T-helper 17 cell (primary cell): ENCODE measurements around the gene NELL2. TPM values are rescaled to one million over a fixed set of nuclear protein-coding genes. Genes with fewer than 3 reads are reported as not detected.
"Not testable (repeated sequence)": the region's sequence is repeated elsewhere in the genome, so short reads cannot be mapped to it uniquely, and the experiment has no call there.

Source experiments
- ATAC-seq: fragments of 150-1000 bp; cut with Tn5 transposase; 2 replicates; pipeline ENCODE4 v1.10.0; 2021; ENCODE audit warnings: mild to moderate bottlenecking, moderate library complexity
- DNase-seq, 3 donors: peaks; one replicate each; pipeline versions ENCODE4 v3.0.0 to v3.0.0-alpha.2; 2020 to 2021
- H3K9me3 ChIP-seq: one replicate; pipeline ENCODE4 v1.7.0; 2013; ENCODE audit warnings: low read length, mild to moderate bottlenecking; ENCODE audit not compliant: control insufficient read depth, poor library complexity, severe bottlenecking
- H3K27ac Mint-ChIP-seq: one replicate; pipeline ENCODE4 v1.8.0; 2022; ENCODE audit warnings: mild to moderate bottlenecking, moderate library complexity, mixed read lengths
- H3K27me3 Mint-ChIP-seq: one replicate; pipeline ENCODE4 v1.8.0; 2022; ENCODE audit warnings: mixed read lengths
- H3K36me3 Mint-ChIP-seq: one replicate; pipeline ENCODE4 v1.8.0; 2022; ENCODE audit warnings: low read depth, mixed read lengths
- H3K4me1 Mint-ChIP-seq: one replicate; pipeline ENCODE4 v1.8.0; 2022; ENCODE audit warnings: mild to moderate bottlenecking, mixed read lengths
- H3K4me3 Mint-ChIP-seq: one replicate; pipeline ENCODE4 v1.8.0; 2022; ENCODE audit warnings: mild to moderate bottlenecking, moderate library complexity, mixed read lengths
- total RNA-seq, 4 donors: library from RNA in 2 of 4; stranded (reverse) in 2 of 4; gene quantifications; one replicate each; pipeline ENCODE4 v1.2.3 and lab custom pipeline; 2022 to 2026

Gene NELL2
- total RNA-seq: 100 to 1,000 TPM in 1 of 2 donors, 10 to 100 TPM in 1; 62.5 to 110 TPM
- total RNA-seq (lab: John Stamatoyannopoulos, UW): 79.4 to 120 reads per million in 2 donors

DNA sequence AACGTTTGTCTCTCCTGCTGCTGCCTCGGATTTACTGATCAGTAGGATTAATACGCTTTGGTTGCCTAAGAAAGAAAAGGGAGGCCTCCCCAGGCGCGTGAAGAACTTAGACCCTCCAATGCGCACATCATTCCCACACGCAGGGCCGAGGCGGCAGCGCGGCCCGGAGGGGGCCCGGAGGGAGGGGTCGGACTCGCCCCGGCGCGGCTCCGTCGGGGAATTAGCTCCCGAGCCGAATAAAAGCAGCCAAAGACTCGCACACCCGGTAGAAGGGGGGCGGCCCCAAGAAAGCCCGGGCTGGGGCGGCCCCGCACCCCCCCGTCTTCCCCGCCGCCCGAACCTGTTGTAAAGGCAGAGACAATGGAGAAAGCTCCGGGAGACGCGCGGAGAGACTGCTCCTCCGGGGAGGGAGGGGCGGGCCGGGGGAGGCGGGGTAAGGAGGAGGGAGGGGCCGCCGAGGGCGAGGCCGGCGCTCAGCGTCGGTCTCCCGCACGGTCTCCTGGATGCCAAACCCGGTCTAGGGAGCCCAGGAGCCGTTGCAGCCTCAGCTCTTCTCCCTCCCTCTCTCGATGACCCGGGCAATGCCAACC lies at the start of gene NELL2:
TSS of gene NELL2 (minus strand) at position 362 of the 590 bp plus-strand sequence. CDS start 446 bp downstream, outside the sequence.
- DNase-seq: peak; percentile 27 to 64 (median 49)
- Mint-ChIP-seq H3K27me3 (peaks cover 13% of the 10 kb centered on the region), H3K4me1 (peaks cover 18% of the 10 kb centered on the region), H3K4me3 (peak within 1 kb of the TSS; percentile 96), H3K27ac (peak within 1 kb of the TSS; percentile 88), H3K36me3 (peaks cover 2% of the 10 kb centered on the region)
- ATAC-seq: peak; percentile 73
- no peaks in the 10 kb centered on the region for H3K9me3 ChIP-seq

DNA sequence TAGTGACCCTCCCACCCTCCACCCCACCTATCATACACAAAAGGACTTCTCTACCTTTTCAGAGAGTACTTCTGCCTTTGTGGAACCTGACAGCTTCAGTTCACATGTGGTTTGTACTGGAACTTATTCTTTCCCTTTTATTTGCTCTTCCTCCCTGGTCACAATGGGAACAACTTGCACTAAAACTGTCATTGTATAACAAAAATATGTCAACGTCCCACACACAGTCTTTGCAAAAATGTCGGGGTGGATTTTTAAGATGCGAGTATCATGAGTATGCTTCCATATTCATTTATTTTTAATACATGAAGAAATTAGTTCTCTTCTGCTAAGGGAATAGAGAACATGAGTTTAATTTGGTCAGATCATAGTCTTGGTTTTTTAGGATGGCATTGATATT lies 45.6 kb upstream of the NELL2 start:
- ATAC-seq: no peak
- H3K27me3 Mint-ChIP-seq: peaks cover 12% of the 10 kb centered on the region
- H3K36me3 Mint-ChIP-seq: no peaks in the 10 kb centered on the region
- no peak overlapping the region for H3K4me3 Mint-ChIP-seq
- DNase-seq: no peak
- H3K9me3 ChIP-seq: no peaks in the 10 kb centered on the region
- no peak overlapping the region for H3K27ac Mint-ChIP-seq
- H3K4me1 Mint-ChIP-seq: no peaks in the 10 kb centered on the region

DNA sequence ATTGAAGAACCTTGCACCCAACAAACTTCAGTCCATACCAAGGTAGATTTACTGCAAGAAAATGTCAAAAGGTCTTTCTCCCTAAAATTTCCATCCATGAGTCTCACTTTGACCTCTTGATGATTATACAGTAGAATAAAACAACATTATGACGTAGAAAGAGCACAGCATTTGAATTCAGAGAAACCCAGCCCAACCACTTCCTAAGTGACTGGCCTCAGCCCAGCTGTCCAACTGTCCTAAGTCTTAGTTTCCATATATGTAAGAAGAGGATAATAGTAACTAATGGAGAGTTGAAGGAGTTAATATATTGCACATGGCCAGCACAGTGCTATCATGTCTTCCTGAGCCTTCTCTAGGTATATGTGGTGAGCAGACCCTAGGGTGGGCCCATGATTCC lies 41.0 kb upstream of the NELL2 start:
- Mint-ChIP-seq H3K27me3 (peaks cover 12% of the 10 kb centered on the region), H3K36me3 (no peaks in the 10 kb centered on the region), H3K27ac (no peak overlapping the region), H3K4me1 (no peaks in the 10 kb centered on the region), H3K4me3 (no peak overlapping the region)
- DNase-seq: no peak
- H3K9me3 ChIP-seq: no peaks in the 10 kb centered on the region
- ATAC-seq: no peak

DNA sequence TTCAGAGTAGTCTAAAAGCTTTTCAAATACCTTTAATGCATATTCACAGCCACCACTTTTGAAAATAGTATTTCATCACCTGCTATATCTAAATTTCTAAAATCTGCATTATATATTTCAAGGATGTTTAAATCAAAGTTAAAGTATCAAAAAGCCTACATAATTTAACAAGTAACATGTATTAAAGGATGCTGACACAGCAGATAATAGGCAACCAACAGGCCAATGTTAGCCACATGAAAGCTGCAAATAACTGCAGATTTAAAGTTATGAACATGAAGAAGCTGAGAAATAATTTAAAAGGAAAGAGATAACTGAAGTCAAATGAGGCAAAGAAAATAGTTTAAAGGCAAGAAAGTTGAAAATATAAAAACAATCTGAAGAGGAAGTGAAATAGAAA lies 39.8 kb upstream of the NELL2 start:
- peaks cover 12% of the 10 kb centered on the region for H3K27me3 Mint-ChIP-seq
- DNase-seq (no peak), ATAC-seq (no peak)
- H3K4me3 Mint-ChIP-seq: no peak overlapping the region
- H3K36me3 Mint-ChIP-seq: no peaks in the 10 kb centered on the region
- H3K27ac Mint-ChIP-seq: no peak overlapping the region
- no peaks in the 10 kb centered on the region for H3K4me1 Mint-ChIP-seq
- no peaks in the 10 kb centered on the region for H3K9me3 ChIP-seq

DNA sequence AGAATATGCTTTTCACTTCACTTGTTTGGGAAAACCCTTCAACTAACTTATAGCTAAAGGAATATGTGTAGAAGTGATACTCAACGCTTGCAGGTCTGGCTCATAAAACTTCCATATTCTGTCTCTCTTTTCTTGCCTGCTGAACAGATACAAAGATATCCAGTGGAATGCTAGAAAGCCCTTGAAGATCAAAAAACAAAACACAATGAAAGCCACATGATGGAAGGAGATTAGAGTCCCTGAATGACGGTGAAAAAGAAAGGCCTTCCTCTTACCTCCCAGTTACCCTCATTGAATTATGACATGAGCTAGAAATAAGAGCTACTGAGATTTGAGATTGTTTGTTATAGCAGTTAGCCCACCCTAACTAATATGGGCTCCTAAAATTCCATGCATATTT lies 28.2 kb upstream of the NELL2 start:
- Mint-ChIP-seq H3K36me3 (no peaks in the 10 kb centered on the region), H3K4me1 (no peaks in the 10 kb centered on the region), H3K4me3 (no peak overlapping the region), H3K27ac (no peak overlapping the region), H3K27me3 (no peaks in the 10 kb centered on the region)
- ATAC-seq: no peak
- H3K9me3 ChIP-seq: no peaks in the 10 kb centered on the region
- no peak for DNase-seq

DNA sequence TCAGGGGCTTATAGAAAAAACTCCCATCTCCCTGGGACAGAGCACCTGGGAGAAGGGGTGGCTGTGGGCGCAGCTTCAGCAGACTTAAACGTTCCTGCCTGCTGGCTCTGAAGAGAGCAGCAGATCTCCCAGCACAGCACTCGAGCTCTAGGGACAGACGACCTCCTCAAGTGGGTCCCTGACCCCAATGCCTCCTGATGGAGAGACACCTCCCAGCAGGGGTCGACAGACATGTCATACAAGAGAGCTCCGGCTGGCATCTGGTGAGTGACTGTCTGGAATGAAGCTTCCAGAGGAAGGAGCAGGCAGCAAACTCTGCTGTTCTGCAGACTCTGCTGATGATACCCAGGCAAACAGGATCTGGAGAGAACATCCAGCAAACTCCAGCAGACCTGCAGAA lies 22.0 kb upstream of the NELL2 start:
- H3K4me1 Mint-ChIP-seq, H3K9me3 ChIP-seq, H3K27ac Mint-ChIP-seq, ATAC-seq, H3K4me3 Mint-ChIP-seq, H3K36me3 Mint-ChIP-seq, H3K27me3 Mint-ChIP-seq, DNase-seq: not testable (repeated sequence)

DNA sequence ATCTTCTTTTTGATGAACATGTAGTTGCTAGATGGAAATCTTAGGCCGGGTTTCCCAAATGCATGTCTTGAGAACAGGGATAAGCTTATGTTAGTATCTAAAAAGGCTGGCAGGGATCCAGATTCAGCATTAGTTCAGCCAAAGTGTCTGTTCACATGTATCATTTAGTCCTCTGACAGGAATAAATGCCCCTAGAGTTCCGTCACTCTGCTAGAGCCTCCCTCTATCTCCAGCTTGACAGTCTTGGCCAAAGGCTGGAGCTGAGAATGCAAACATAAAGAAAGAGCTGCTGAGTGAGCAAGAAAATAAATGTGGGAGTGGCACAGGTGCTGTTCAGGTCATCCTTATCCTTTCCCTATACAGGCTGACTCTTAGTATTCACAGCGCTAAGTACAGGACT lies 13.8 kb upstream of the NELL2 start:
- Mint-ChIP-seq H3K27me3 (peaks cover 7% of the 10 kb centered on the region), H3K4me3 (no peak overlapping the region), H3K4me1 (no peaks in the 10 kb centered on the region), H3K27ac (no peak overlapping the region), H3K36me3 (no peaks in the 10 kb centered on the region)
- H3K9me3 ChIP-seq: no peaks in the 10 kb centered on the region
- DNase-seq (no peak), ATAC-seq (no peak)

DNA sequence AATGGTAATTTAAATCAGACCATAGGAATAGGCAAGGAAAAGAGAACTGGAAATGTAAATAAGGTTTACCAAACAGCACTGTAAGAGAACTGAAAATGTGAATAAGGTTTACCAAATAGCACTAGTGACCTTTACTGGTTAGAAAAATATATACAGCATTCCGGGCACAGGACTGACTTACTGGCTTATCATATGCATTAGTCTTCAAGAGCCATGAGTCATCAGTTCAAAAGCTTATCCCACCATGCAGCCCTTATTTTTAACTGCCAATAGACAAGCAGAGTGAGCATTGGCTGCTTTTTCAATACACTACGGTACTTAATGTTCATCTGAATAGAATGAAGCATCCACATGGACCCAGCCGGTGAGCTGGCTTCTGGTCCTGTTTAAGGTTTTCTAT lies 13.0 kb upstream of the NELL2 start:
- H3K27me3 Mint-ChIP-seq: peaks cover 4% of the 10 kb centered on the region
- no peak overlapping the region for H3K27ac Mint-ChIP-seq
- H3K4me3 Mint-ChIP-seq: no peak overlapping the region
- DNase-seq (no peak), ATAC-seq (no peak)
- H3K4me1 Mint-ChIP-seq: no peaks in the 10 kb centered on the region
- H3K9me3 ChIP-seq: no peaks in the 10 kb centered on the region
- H3K36me3 Mint-ChIP-seq: no peaks in the 10 kb centered on the region

DNA sequence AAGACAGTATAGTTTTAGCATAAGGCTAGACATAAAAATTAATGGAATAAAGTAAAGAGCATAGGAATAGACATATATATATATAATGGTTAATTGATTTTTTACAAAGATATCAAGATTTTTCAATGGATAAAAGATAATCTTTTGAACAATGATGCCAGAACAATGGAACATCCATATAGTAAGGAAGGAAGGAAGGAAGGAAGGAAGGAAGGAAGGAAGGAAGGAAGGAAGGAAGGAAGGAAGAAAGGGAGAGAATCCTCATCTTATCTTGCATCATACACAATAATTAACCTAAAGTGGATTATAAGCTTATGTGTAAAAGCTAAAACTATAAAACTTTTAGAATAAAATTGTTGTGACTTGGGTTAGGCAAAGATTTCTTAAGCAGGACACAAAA lies 9.8 kb upstream of the NELL2 start:
- ATAC-seq (no peak), DNase-seq (no peak)
- H3K9me3 ChIP-seq: no peaks in the 10 kb centered on the region
- Mint-ChIP-seq H3K4me3 (no peak overlapping the region), H3K27ac (no peak overlapping the region), H3K4me1 (no peaks in the 10 kb centered on the region), H3K36me3 (no peaks in the 10 kb centered on the region), H3K27me3 (peaks cover 4% of the 10 kb centered on the region)

DNA sequence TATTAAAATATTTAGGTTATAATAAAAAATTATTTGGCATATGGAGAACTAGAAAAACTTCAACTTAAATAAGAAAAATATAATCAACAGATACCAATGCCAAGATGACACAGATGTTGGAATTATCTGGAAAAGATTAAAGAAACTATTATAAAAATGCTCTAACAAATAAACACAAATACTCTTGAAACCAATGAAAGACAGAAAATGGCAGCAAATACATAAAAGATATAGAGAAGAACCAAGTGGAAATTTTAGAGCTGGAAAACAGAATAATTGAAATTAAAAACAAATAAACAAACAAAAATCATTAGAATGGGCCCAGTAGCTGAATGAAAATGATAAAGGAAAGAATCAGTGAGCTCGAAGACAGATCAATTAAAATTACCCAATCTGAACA lies 5.1 kb upstream of the NELL2 start:
- no peak overlapping the region for H3K27ac Mint-ChIP-seq

DNA sequence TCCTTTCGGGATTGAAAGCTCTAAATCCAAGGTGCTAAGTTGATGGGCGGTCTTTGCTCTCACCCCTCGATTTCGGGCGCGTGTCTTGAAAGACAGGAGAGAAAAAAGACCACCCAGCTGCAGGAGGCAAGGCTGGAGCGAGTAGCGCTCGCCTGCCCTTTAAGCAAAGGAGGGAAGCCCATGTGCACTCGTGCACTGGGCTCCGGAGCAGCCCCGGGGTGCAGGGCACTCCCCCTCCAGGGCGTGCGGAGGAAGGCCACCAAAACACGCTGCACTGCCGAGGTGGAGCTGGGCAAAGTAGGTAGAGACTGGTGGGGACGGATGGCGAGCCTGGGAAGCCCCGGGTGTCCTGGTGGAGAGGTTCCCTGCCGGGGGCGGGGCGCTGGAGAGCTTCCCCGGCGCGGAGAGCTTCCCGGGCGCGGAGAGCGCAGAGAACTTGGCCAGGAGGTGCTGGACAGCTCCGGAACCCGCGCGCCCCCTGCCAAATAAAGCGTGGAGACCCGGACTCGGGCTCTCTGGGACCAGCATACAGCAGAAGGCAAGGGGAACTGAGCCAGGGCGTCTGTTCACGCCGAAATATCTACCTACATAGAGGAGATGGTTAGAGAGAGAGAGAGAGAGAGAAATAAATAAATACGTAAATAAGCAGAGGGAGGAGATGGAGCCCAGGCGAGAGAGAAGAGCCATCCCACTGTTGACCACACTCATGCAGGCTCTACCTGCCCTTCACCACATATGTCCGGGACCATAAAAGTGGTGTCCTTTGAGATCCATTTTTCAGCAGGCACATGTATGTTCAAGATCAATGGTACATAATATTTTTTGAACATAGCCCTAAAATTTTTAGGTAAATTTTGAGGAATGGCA lies 662 bp upstream of the NELL2 start:
- peak; percentile 77 for ATAC-seq
- H3K27me3 Mint-ChIP-seq: peaks cover 13% of the 10 kb centered on the region
- peak; percentile 25 to 29 (median 26) for DNase-seq
- H3K4me3 Mint-ChIP-seq: peak overlapping the region; percentile 96
- H3K4me1 Mint-ChIP-seq: peaks cover 16% of the 10 kb centered on the region
- H3K36me3 Mint-ChIP-seq: peaks cover 2% of the 10 kb centered on the region
- no peaks in the 10 kb centered on the region for H3K9me3 ChIP-seq
- H3K27ac Mint-ChIP-seq: peak overlapping the region; percentile 22

More for the DNA sequence above, 5.1 kb upstream of the NELL2 start:
- H3K27me3 Mint-ChIP-seq: peaks cover 8% of the 10 kb centered on the region
- no peaks in the 10 kb centered on the region for H3K9me3 ChIP-seq
- no peaks in the 10 kb centered on the region for H3K36me3 Mint-ChIP-seq
- DNase-seq (no peak), ATAC-seq (no peak)
- peaks cover 7% of the 10 kb centered on the region for H3K4me1 Mint-ChIP-seq
- no peak overlapping the region for H3K4me3 Mint-ChIP-seq

DNA sequence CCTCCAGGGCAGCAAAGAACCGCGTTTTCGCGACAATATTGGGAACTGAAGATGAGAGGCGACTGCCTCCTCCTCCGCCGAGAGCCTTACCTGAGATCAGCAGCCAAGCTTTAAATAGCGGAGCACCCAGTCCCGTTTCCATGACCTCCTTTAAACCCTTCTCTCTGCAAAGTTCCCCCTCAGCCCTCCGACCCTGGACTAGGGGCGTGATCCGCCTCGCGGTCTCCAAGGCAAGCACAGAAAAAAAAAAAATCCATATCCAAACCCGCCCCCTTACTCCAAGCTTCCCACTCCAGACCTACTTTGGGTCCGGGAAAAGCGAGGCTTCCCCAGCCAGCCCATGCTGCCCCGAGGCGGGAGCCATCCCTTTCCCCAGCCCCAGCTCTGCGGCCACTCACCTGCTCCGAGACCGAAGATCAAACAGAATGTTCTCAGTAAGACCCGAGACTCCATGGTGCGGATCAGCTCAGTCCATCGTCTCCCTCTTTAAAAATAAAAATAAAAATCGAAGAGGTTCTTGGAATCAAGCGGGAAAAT lies 630 bp downstream of the NELL2 start:
- Mint-ChIP-seq H3K36me3 (peaks cover 2% of the 10 kb centered on the region), H3K4me3 (peak overlapping the region; percentile 96), H3K27me3 (peaks cover 13% of the 10 kb centered on the region), H3K4me1 (peaks cover 18% of the 10 kb centered on the region), H3K27ac (peak overlapping the region; percentile 88)
- H3K9me3 ChIP-seq: no peaks in the 10 kb centered on the region
- ATAC-seq: peak; percentile 22
- DNase-seq: no peak

DNA sequence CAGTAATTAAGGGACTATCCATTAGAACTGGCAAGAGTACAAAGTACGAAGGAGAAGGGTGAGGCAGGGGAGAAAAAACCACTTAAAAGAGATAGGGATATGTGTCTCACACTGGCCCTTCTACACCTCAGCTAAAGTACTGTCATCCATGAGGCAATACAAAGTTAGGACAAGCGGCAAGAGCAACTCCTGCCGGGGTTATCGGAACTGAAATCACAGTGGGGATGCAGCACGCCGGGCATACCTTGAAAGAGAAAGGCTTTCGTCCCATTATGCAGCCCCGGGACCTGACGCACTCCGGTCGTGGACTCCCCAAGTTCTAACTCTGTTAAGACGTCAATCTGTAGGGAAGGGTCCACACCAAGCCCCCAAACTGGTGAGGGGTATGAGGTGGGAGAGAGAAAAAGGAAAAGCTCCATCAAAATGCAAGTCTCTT lies 1.1 kb downstream of the NELL2 start:
- Mint-ChIP-seq H3K4me1 (peaks cover 18% of the 10 kb centered on the region), H3K27ac (peak overlapping the region; percentile 88)
- ATAC-seq: peak; percentile 17

More for the DNA sequence above, 1.1 kb downstream of the NELL2 start:
- H3K9me3 ChIP-seq: no peaks in the 10 kb centered on the region
- DNase-seq: no peak
- H3K4me3 Mint-ChIP-seq: peak overlapping the region; percentile 96
- peaks cover 13% of the 10 kb centered on the region for H3K27me3 Mint-ChIP-seq
- peaks cover 2% of the 10 kb centered on the region for H3K36me3 Mint-ChIP-seq
